ENCODE measurements around the gene IGSF6. TPM values are rescaled to one million over a fixed set of nuclear protein-coding genes. Genes with fewer than 3 reads are reported as not detected.
A peak's percentile ranks its signal among the peaks of the same experiment; 100 is the strongest.
"Not testable (repeated sequence)": the region's sequence is repeated elsewhere in the genome, so short reads cannot be mapped to it uniquely, and the experiment has no call there.

IGSF6 gene
- total RNA-seq (2014; rRNA removed; shearing (Covaris generic); ENCODE audit: low replicate concordance): 0.29 and 0.56 TPM in 2 replicates

GRCh38 chr16:21652453-21652852 is at the start of gene IGSF6:
TSS of gene IGSF6 (minus strand) at chr16:21652608. CDS start at chr16:21652598, 10 bp downstream.
- no peaks in the 10 kb centered on the region for H3K27me3 ChIP-seq (ENCODE audit: low read length)
- peak within 1 kb of the TSS; percentile 37 for H3K4me2 ChIP-seq (ENCODE audit: low read depth, low read length, poor library complexity, severe bottlenecking)
- peaks cover 6% of the 10 kb centered on the region; the same call in 1 of the 2 replicates for H3K36me3 ChIP-seq (ENCODE audit: insufficient read depth, low read length)
- H3K27ac ChIP-seq (ENCODE audit: low read length): peak within 1 kb of the TSS; percentile 56
- no peak within 1 kb of the TSS for H2AFZ ChIP-seq (ENCODE audit: low read length)
- no peaks in the 10 kb centered on the region for H3K9me2 ChIP-seq (replicated peaks; ENCODE audit: insufficient read depth, low read length)
- H3K9ac ChIP-seq (ENCODE audit: low read length): no peak within 1 kb of the TSS
- H3K9me3 ChIP-seq (ENCODE audit: low read length): no peaks in the 10 kb centered on the region
- H3K4me1 ChIP-seq (ENCODE audit: low read length): peaks cover 97% of the 10 kb centered on the region
- DNase-seq: no peak
- H3K4me3 ChIP-seq (ENCODE audit: low read length): no peak within 1 kb of the TSS
- H3K79me2 ChIP-seq (ENCODE audit: low read length): peaks cover 33% of the 10 kb centered on the region
- H4K20me1 ChIP-seq (ENCODE audit: insufficient read depth, low read depth, low read length): no peaks in the 10 kb centered on the region

DNA sequence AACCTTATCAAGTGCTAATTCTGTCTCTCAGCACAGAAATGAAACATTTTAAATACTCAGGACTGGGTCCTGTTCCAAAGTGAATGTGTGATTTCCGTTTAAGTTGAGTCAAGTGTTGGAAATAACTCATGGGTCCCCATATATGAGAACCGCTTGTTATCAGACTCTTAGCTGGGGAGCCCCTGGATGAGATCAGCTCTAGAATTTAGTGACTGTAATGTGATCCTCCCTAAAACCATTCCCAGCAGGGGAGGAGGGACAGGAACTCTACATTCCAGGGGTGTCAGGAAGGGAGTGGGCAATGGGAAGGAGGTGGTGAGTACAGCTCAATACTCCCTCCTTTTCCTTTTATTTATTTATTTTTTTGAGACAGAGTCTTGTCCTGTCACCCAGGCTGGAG is 48.9 kb upstream of the IGSF6 start:
- H3K36me3 ChIP-seq (ENCODE audit: insufficient read depth, low read length): no peaks in the 10 kb centered on the region
- no peak overlapping the region for H2AFZ ChIP-seq (ENCODE audit: low read length)
- peaks cover 10% of the 10 kb centered on the region; the same call in 1 of the 2 replicates for H3K4me1 ChIP-seq (ENCODE audit: low read length)
- no peak overlapping the region for H3K9ac ChIP-seq (ENCODE audit: low read length)
- no peaks in the 10 kb centered on the region for H3K79me2 ChIP-seq (ENCODE audit: low read length)
- no peaks in the 10 kb centered on the region for H3K27me3 ChIP-seq (ENCODE audit: low read length)
- H4K20me1 ChIP-seq (ENCODE audit: insufficient read depth, low read depth, low read length): no peaks in the 10 kb centered on the region
- H3K4me2 ChIP-seq (ENCODE audit: low read depth, low read length, poor library complexity, severe bottlenecking): no peak overlapping the region
- H3K27ac ChIP-seq (ENCODE audit: low read length): no peak overlapping the region
- DNase-seq: no peak
- no peaks in the 10 kb centered on the region for H3K9me3 ChIP-seq (ENCODE audit: low read length)
- no peaks in the 10 kb centered on the region for H3K9me2 ChIP-seq (replicated peaks; ENCODE audit: insufficient read depth, low read length)
- no peak overlapping the region for H3K4me3 ChIP-seq (ENCODE audit: low read length)

GRCh38 chr16:21698169-21699032 is 46.0 kb upstream of the IGSF6 start:
- Histone ChIP-seq H4K20me1 (ENCODE audit: insufficient read depth, low read depth, low read length) (no peaks in the 10 kb centered on the region), H3K4me2 (ENCODE audit: low read depth, low read length, poor library complexity, severe bottlenecking) (no peak overlapping the region), H3K4me1 (ENCODE audit: low read length) (peaks cover 5% of the 10 kb centered on the region; the same call in 1 of the 2 replicates), H3K27me3 (ENCODE audit: low read length) (no peaks in the 10 kb centered on the region), H3K27ac (ENCODE audit: low read length) (no peak overlapping the region), H3K4me3 (ENCODE audit: low read length) (no peak overlapping the region), H3K9me2 (replicated peaks; ENCODE audit: insufficient read depth, low read length) (no peaks in the 10 kb centered on the region), H2AFZ (ENCODE audit: low read length) (no peak overlapping the region), H3K36me3 (ENCODE audit: insufficient read depth, low read length) (no peaks in the 10 kb centered on the region), H3K9me3 (ENCODE audit: low read length) (no peaks in the 10 kb centered on the region), H3K79me2 (ENCODE audit: low read length) (no peaks in the 10 kb centered on the region), H3K9ac (ENCODE audit: low read length) (no peak overlapping the region)
- no peak for DNase-seq

- Histone ChIP-seq H3K27ac (ENCODE audit: low read length) (no peak overlapping the region), H3K36me3 (ENCODE audit: insufficient read depth, low read length) (no peaks in the 10 kb centered on the region), H3K4me3 (ENCODE audit: low read length) (no peak overlapping the region), H4K20me1 (ENCODE audit: insufficient read depth, low read depth, low read length) (no peaks in the 10 kb centered on the region), H3K9me2 (replicated peaks; ENCODE audit: insufficient read depth, low read length) (no peaks in the 10 kb centered on the region), H3K27me3 (ENCODE audit: low read length) (no peaks in the 10 kb centered on the region), H3K4me2 (ENCODE audit: low read depth, low read length, poor library complexity, severe bottlenecking) (no peak overlapping the region), H3K4me1 (ENCODE audit: low read length) (no peaks in the 10 kb centered on the region), H2AFZ (ENCODE audit: low read length) (no peak overlapping the region), H3K79me2 (ENCODE audit: low read length) (no peaks in the 10 kb centered on the region), H3K9ac (ENCODE audit: low read length) (no peak overlapping the region), H3K9me3 (ENCODE audit: low read length) (no peaks in the 10 kb centered on the region)
- DNase-seq: no peak
Observed at GRCh38 chr16:21697032-21697431, 44.6 kb upstream of the IGSF6 start.

GRCh38 chr16:21694609-21695008 is 42.2 kb upstream of the IGSF6 start:
- Histone ChIP-seq H3K27ac (ENCODE audit: low read length) (no peak overlapping the region), H3K79me2 (ENCODE audit: low read length) (no peaks in the 10 kb centered on the region), H4K20me1 (ENCODE audit: insufficient read depth, low read depth, low read length) (no peaks in the 10 kb centered on the region), H3K36me3 (ENCODE audit: insufficient read depth, low read length) (no peaks in the 10 kb centered on the region), H3K9me3 (ENCODE audit: low read length) (no peaks in the 10 kb centered on the region), H3K4me2 (ENCODE audit: low read depth, low read length, poor library complexity, severe bottlenecking) (no peak overlapping the region), H3K9me2 (replicated peaks; ENCODE audit: insufficient read depth, low read length) (no peaks in the 10 kb centered on the region), H3K27me3 (ENCODE audit: low read length) (no peaks in the 10 kb centered on the region), H3K9ac (ENCODE audit: low read length) (no peak overlapping the region), H3K4me1 (ENCODE audit: low read length) (no peaks in the 10 kb centered on the region), H3K4me3 (ENCODE audit: low read length) (no peak overlapping the region), H2AFZ (ENCODE audit: low read length) (no peak overlapping the region)
- no peak for DNase-seq

GRCh38 chr16:21690967-21691366 is 38.6 kb upstream of the IGSF6 start:
- not testable (repeated sequence) for H3K79me2 ChIP-seq (ENCODE audit: low read length); DNase-seq; H3K4me1 ChIP-seq (ENCODE audit: low read length); H3K27ac ChIP-seq (ENCODE audit: low read length); H3K36me3 ChIP-seq (ENCODE audit: insufficient read depth, low read length); H3K4me3 ChIP-seq (ENCODE audit: low read length); H2AFZ ChIP-seq (ENCODE audit: low read length); H3K9me2 ChIP-seq (replicated peaks; ENCODE audit: insufficient read depth, low read length); H3K27me3 ChIP-seq (ENCODE audit: low read length); H4K20me1 ChIP-seq (ENCODE audit: insufficient read depth, low read depth, low read length); H3K9ac ChIP-seq (ENCODE audit: low read length); H3K9me3 ChIP-seq (ENCODE audit: low read length); H3K4me2 ChIP-seq (ENCODE audit: low read depth, low read length, poor library complexity, severe bottlenecking)

GRCh38 chr16:21689107-21689506 is 36.7 kb upstream of the IGSF6 start:
- Histone ChIP-seq H2AFZ (ENCODE audit: low read length) (no peak overlapping the region), H4K20me1 (ENCODE audit: insufficient read depth, low read depth, low read length) (no peaks in the 10 kb centered on the region), H3K36me3 (ENCODE audit: insufficient read depth, low read length) (no peaks in the 10 kb centered on the region), H3K4me2 (ENCODE audit: low read depth, low read length, poor library complexity, severe bottlenecking) (no peak overlapping the region), H3K4me1 (ENCODE audit: low read length) (peaks cover under 1% of the 10 kb centered on the region; the same call in 1 of the 2 replicates), H3K4me3 (ENCODE audit: low read length) (no peak overlapping the region), H3K27me3 (ENCODE audit: low read length) (no peaks in the 10 kb centered on the region), H3K79me2 (ENCODE audit: low read length) (no peaks in the 10 kb centered on the region), H3K9me3 (ENCODE audit: low read length) (no peaks in the 10 kb centered on the region), H3K9ac (ENCODE audit: low read length) (no peak overlapping the region), H3K9me2 (replicated peaks; ENCODE audit: insufficient read depth, low read length) (no peaks in the 10 kb centered on the region), H3K27ac (ENCODE audit: low read length) (no peak overlapping the region)
- no peak for DNase-seq

DNA sequence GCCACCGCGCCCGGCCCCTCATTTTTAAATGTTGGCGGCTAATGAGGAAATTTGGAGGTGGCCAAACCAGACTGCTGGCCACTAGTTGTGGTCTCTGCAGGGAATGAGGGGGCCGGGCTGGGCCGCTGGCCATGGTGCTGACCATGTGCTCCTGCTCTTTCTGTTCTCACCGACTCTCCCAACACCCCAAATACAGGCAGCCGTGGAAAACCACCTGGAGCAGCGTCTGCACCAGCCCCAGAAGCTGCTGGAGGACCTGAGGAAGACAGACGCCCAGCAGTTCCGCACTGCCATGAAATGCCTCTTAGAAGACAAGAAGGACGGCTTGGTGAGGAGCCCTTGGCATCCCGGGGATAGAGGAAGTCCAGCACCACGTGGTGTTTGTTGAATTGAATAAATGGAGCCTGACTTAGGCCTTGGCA is 32.6 kb upstream of the IGSF6 start:
- no peaks in the 10 kb centered on the region for H3K27me3 ChIP-seq (ENCODE audit: low read length)
- H4K20me1 ChIP-seq (ENCODE audit: insufficient read depth, low read depth, low read length): no peaks in the 10 kb centered on the region
- no peak overlapping the region for H3K9ac ChIP-seq (ENCODE audit: low read length)
- no peak overlapping the region for H2AFZ ChIP-seq (ENCODE audit: low read length)
- peaks cover 3% of the 10 kb centered on the region; the same call in 1 of the 2 replicates for H3K4me1 ChIP-seq (ENCODE audit: low read length)
- no peaks in the 10 kb centered on the region for H3K9me3 ChIP-seq (ENCODE audit: low read length)
- H3K4me3 ChIP-seq (ENCODE audit: low read length): no peak overlapping the region
- H3K27ac ChIP-seq (ENCODE audit: low read length): no peak overlapping the region
- H3K36me3 ChIP-seq (ENCODE audit: insufficient read depth, low read length): no peaks in the 10 kb centered on the region
- no peaks in the 10 kb centered on the region for H3K79me2 ChIP-seq (ENCODE audit: low read length)
- H3K9me2 ChIP-seq (replicated peaks; ENCODE audit: insufficient read depth, low read length): no peaks in the 10 kb centered on the region
- H3K4me2 ChIP-seq (ENCODE audit: low read depth, low read length, poor library complexity, severe bottlenecking): no peak overlapping the region
- DNase-seq: no peak
